SK-N-SH (cell line): ENCODE results near the gene SLC25A38. TPM values are rescaled to one million over a fixed set of nuclear protein-coding genes. Genes with fewer than 3 reads are reported as not detected.
"Not testable (repeated sequence)": the region's sequence is repeated elsewhere in the genome, so short reads cannot be mapped to it uniquely, and the experiment has no call there.

Experiments used
- CTCF ChIA-PET: fragments of 300-600, 350-600 bp; formaldehyde crosslinking; extraction: SDS; loops from one replicate; lab custom pipeline; 2021; lab: Yijun Ruan, JAX
- POLR2A ChIA-PET: fragments of 350-600 bp; sonication (Branson Sonifier 250); formaldehyde crosslinking; extraction: SDS; loops from one replicate; lab custom pipeline; 2020; ENCODE audit warnings: antibody characterized with exemption, inconsistent platforms; lab: Yijun Ruan, JAX
- DNase-seq: peaks from one replicate; pipeline ENCODE4 v3.0.0; 2012
- H2AFZ ChIP-seq: fragments of 200-600 bp; sonication (generic); 2 replicates; pipeline ENCODE4 v1.8.1; 2016; ENCODE audit warnings: antibody characterized with exemption, mild to moderate bottlenecking, low read depth
- H3F3A ChIP-seq: fragments of 200-600 bp; sonication (generic); replicated peaks from 2 replicates; pipeline ENCODE3; 2016; ENCODE audit warnings: antibody characterized with exemption, mild to moderate bottlenecking; ENCODE audit not compliant: insufficient read depth
- H3K27ac ChIP-seq, 2 experiments: fragments of 200-500 bp in 1 of 2; fragments of 200-600 bp in 1 of 2; sonication (Bioruptor generic) in 1 of 2; sonication (generic), shearing (Covaris generic) in 1 of 2; 2 replicates each; pipeline versions ENCODE4 v1.5.1 to v1.6.1; 2014 to 2016; ENCODE audit warnings: low read depth in 2 of 2, inconsistent platforms in 1 of 2, low read length in 1 of 2, mild to moderate bottlenecking in 1 of 2, mixed read lengths in 1 of 2
- H3K27me3 ChIP-seq: fragments of 200-600 bp; sonication (generic), shearing (Covaris generic); 2 replicates; pipeline ENCODE4 v1.6.1; 2016; ENCODE audit warnings: mixed run types; ENCODE audit not compliant: insufficient read depth
- H3K36me3 ChIP-seq, 2 experiments: fragments of 200-500 bp in 1 of 2; fragments of 200-600 bp in 1 of 2; sonication (Bioruptor generic) in 1 of 2; sonication (generic) in 1 of 2; replicated peaks in 1 of 2; 2 replicates each; pipeline versions ENCODE3 to v1.5.1; 2014 to 2016; ENCODE audit warnings: low read length in 1 of 2, mild to moderate bottlenecking in 1 of 2; ENCODE audit not compliant: insufficient read depth in 2 of 2, control insufficient read depth in 1 of 2
- H3K4me1 ChIP-seq, 2 experiments: fragments of 200-500 bp in 1 of 2; fragments of 200-600 bp in 1 of 2; sonication (Bioruptor generic) in 1 of 2; sonication (generic), shearing (Covaris generic) in 1 of 2; 2 replicates each; pipeline versions ENCODE4 v1.5.1 to v1.6.1; 2014 to 2016; ENCODE audit warnings: low read depth in 1 of 2, low read length in 1 of 2, mixed run types in 1 of 2; ENCODE audit not compliant: insufficient read depth in 2 of 2, control insufficient read depth in 1 of 2
- H3K4me2 ChIP-seq: fragments of 200-600 bp; sonication (generic), shearing (Covaris generic); 2 replicates; pipeline ENCODE4 v1.6.1; 2017; ENCODE audit warnings: mixed run types
- H3K4me3 ChIP-seq, 2 experiments: fragments of 200-500 bp in 1 of 2; fragments of 200-600 bp in 1 of 2; sonication (Bioruptor generic) in 1 of 2; sonication (generic), shearing (Covaris generic) in 1 of 2; 2 replicates each; pipeline versions ENCODE4 v1.5.1 to v1.8.1; 2014 to 2016; ENCODE audit warnings: low read depth in 2 of 2, inconsistent platforms in 1 of 2, low read length in 1 of 2, mild to moderate bottlenecking in 1 of 2, mixed read lengths in 1 of 2, moderate library complexity in 1 of 2
- H3K79me2 ChIP-seq: fragments of 200-600 bp; sonication (generic); 2 replicates; pipeline ENCODE4 v1.8.1; 2017; ENCODE audit warnings: mild to moderate bottlenecking; ENCODE audit not compliant: insufficient read depth
- H3K9ac ChIP-seq: fragments of 200-600 bp; sonication (generic); 2 replicates; pipeline ENCODE4 v1.6.1; 2017; ENCODE audit warnings: mixed run types
- H3K9me2 ChIP-seq: fragments of 200-600 bp; sonication (generic); 2 replicates; pipeline ENCODE4 v1.6.1; 2017; ENCODE audit warnings: mixed run types
- H3K9me3 ChIP-seq: fragments of 200-600 bp; sonication (generic); 2 replicates; pipeline ENCODE4 v1.6.1; 2017; ENCODE audit warnings: mixed run types, mild to moderate bottlenecking, moderate library complexity
- H4K20me1 ChIP-seq: fragments of 200-600 bp; sonication (generic); 2 replicates; pipeline ENCODE4 v1.6.1; 2017; ENCODE audit warnings: mild to moderate bottlenecking, mixed run types; ENCODE audit not compliant: insufficient read depth
- CHD2 ChIP-seq: fragments of 150-350 bp; IDR thresholded peaks from 2 replicates; pipeline ENCODE4 v1.6.1; 2018; ENCODE audit warnings: low read length; ENCODE audit not compliant: partially characterized antibody
- CTCF ChIP-seq: fragments of 200-600 bp; sonication (generic); IDR thresholded peaks from 2 replicates; pipeline ENCODE4 v1.6.1; 2017; ENCODE audit warnings: antibody characterized with exemption, mild to moderate bottlenecking, moderate library complexity
- FOSL2 ChIP-seq: IDR thresholded peaks from 2 replicates; pipeline ENCODE4 v1.4.0; 2012; ENCODE audit warnings: low read depth, mild to moderate bottlenecking, moderate library complexity, borderline replicate concordance
- GATA2 ChIP-seq: sonication (generic); formaldehyde crosslinking; IDR thresholded peaks from 2 replicates; pipeline ENCODE4 v1.5.0; 2020; ENCODE audit warnings: mild to moderate bottlenecking, missing genetic modification reagents
- JUND ChIP-seq: IDR thresholded peaks from 2 replicates; pipeline ENCODE4 v1.4.0; 2012
- MAX ChIP-seq: IDR thresholded peaks from 2 replicates; pipeline ENCODE4 v1.4.0; 2012; ENCODE audit warnings: low read depth
- NRF1 ChIP-seq: IDR thresholded peaks from 2 replicates; pipeline ENCODE4 v1.6.1; 2012; ENCODE audit warnings: low read depth, mild to moderate bottlenecking, low read length
- PBX3 ChIP-seq: IDR thresholded peaks from 2 replicates; pipeline ENCODE4; 2012
- POLR2AphosphoS5 ChIP-seq: IDR thresholded peaks from 2 replicates; pipeline ENCODE4 v1.6.1; 2012; ENCODE audit warnings: low read depth, low read length
- RAD21 ChIP-seq: IDR thresholded peaks from 2 replicates; pipeline ENCODE4 v1.6.1; 2012; ENCODE audit warnings: mild to moderate bottlenecking, low read length
- RCOR1 ChIP-seq: fragments of 150-350 bp; IDR thresholded peaks from 2 replicates; pipeline ENCODE4 v1.6.1; 2017; ENCODE audit warnings: antibody characterized with exemption, low read length
- REST ChIP-seq: IDR thresholded peaks from 2 replicates; pipeline ENCODE4 v1.6.1; 2012; ENCODE audit warnings: mild to moderate bottlenecking, low read depth, low read length, moderate library complexity
- RFX5 ChIP-seq: IDR thresholded peaks from 2 replicates; pipeline ENCODE4 v1.6.1; 2012; ENCODE audit warnings: mild to moderate bottlenecking, improper control_type of control experiment, low read length
- SIN3A ChIP-seq: IDR thresholded peaks from 2 replicates; pipeline ENCODE4 v1.6.1; 2012; ENCODE audit warnings: low read depth, mild to moderate bottlenecking, low read length, moderate library complexity, borderline replicate concordance
- TAF1 ChIP-seq: IDR thresholded peaks from 2 replicates; pipeline ENCODE4 v1.6.1; 2012; ENCODE audit warnings: low read depth, mild to moderate bottlenecking, low read length, moderate library complexity, borderline replicate concordance
- TEAD4 ChIP-seq: IDR thresholded peaks from 2 replicates; pipeline ENCODE4 v1.4.0; 2012; ENCODE audit warnings: mild to moderate bottlenecking, borderline replicate concordance; ENCODE audit not compliant: insufficient read depth
- WGBS: methylation state at CpG from one replicate; pipeline ENCODE4 v1.1.6; 2017; ENCODE audit warnings: low lambda C conversion rate; 5-methylcytosine and 5-hydroxymethylcytosine counted together
- polyA plus RNA-seq, 3 experiments: library from polyadenylated mRNA; depleted of rRNA; stranded (reverse); fragments of >200 nt; gene quantifications; 2 replicates each; pipeline ENCODE4 v1.2.3, GENCODE V29; 2012

The SLC25A38 gene
- polyA plus RNA-seq, 1 of the 3 experiments (the other 2 are of a cell fraction), result 34.9 TPM

- no peak for TF ChIP-seq TAF1
- TF ChIP-seq CTCF, result no peak
Observed at GRCh38 chr3:39362192-39362591, 21.0 kb upstream of the SLC25A38 start (continued).

GRCh38 chr3:39362812-39363211 lies 20.4 kb upstream of the SLC25A38 start:
- no peak for DNase-seq
- H3K4me1 ChIP-seq, result no peaks in the 10 kb centered on the region
- no peaks in the 10 kb centered on the region for H3K27me3 ChIP-seq
- H3K79me2 ChIP-seq, result no peaks in the 10 kb centered on the region
- H3K9me3 ChIP-seq, result no peaks in the 10 kb centered on the region
- CTCF ChIA-PET, result no interaction called here
- H3K9ac ChIP-seq, result no peak overlapping the region
- 46% methylated on average over 2 of the region's 2 CpGs for WGBS
- no peak overlapping the region for H3K4me2 ChIP-seq
- no peak for TF ChIP-seq JUND
- no peak for TF ChIP-seq RCOR1
- no peak for TF ChIP-seq CHD2
- no peak for TF ChIP-seq REST
- TF ChIP-seq CTCF, result no peak
- TF ChIP-seq TAF1, result no peak
- no peak for TF ChIP-seq NRF1
- no peak for TF ChIP-seq FOSL2
- no peak for TF ChIP-seq PBX3
- no peak for TF ChIP-seq SIN3A
- no peak for TF ChIP-seq RFX5
- no peak for TF ChIP-seq GATA2 (CRISPR knock-in tag)
- TF ChIP-seq POLR2AphosphoS5, result no peak
- no peak for TF ChIP-seq RAD21
- TF ChIP-seq TEAD4, result no peak
- TF ChIP-seq MAX, result no peak
- TF ChIP-seq, all 33 proteins: peak for 0
- Histone ChIP-seq H3F3A (no peaks in the 10 kb centered on the region), H4K20me1 (no peaks in the 10 kb centered on the region), H3K9me2 (no peaks in the 10 kb centered on the region), H3K4me3 (no peak overlapping the region), H3K36me3 (no peaks in the 10 kb centered on the region), H2AFZ (no peak overlapping the region), H3K27ac (no peak overlapping the region)
- POLR2A ChIA-PET, result no interaction called here

- H3K4me2 ChIP-seq, H2AFZ ChIP-seq, H3K4me3 ChIP-seq, DNase-seq, CTCF ChIA-PET, H3K79me2 ChIP-seq, H3K9ac ChIP-seq, H3F3A ChIP-seq, POLR2A ChIA-PET, H3K4me1 ChIP-seq, H3K27me3 ChIP-seq, H3K9me2 ChIP-seq, H3K36me3 ChIP-seq, H3K9me3 ChIP-seq, H3K27ac ChIP-seq, H4K20me1 ChIP-seq: not testable (repeated sequence)
- 3% methylated on average over 4 of the region's 4 CpGs for WGBS
Observed at GRCh38 chr3:39370450-39370849, 12.7 kb upstream of the SLC25A38 start.
